Glutamatergic neuron (in vitro differentiated cells): Measurements from ENCODE around the gene VWA3B. TPM values are rescaled to one million over a fixed set of nuclear protein-coding genes. Genes with fewer than 3 reads are reported as not detected.

Experiments
- DNase-seq: peaks from one replicate; pipeline ENCODE4 v3.0.0; 2022
- H3K27ac Mint-ChIP-seq: one replicate; pipeline ENCODE4 v1.8.0; 2020; ENCODE audit warnings: mild to moderate bottlenecking, mixed read lengths, inconsistent platforms; ENCODE audit not compliant: unreplicated experiment
- H3K27me3 Mint-ChIP-seq: one replicate; pipeline ENCODE4 v1.8.0; 2020; ENCODE audit warnings: mild to moderate bottlenecking, moderate library complexity, mixed read lengths, inconsistent platforms; ENCODE audit not compliant: unreplicated experiment
- H3K36me3 Mint-ChIP-seq: one replicate; pipeline ENCODE4 v1.8.0; 2020; ENCODE audit warnings: mild to moderate bottlenecking, mixed read lengths, inconsistent platforms; ENCODE audit not compliant: unreplicated experiment
- H3K4me1 Mint-ChIP-seq: one replicate; pipeline ENCODE4 v1.8.0; 2020; ENCODE audit warnings: mild to moderate bottlenecking, low read depth, mixed read lengths, inconsistent platforms; ENCODE audit not compliant: unreplicated experiment
- H3K4me3 Mint-ChIP-seq: one replicate; pipeline ENCODE4 v1.8.0; 2020; ENCODE audit warnings: mild to moderate bottlenecking, mixed read lengths, inconsistent platforms; ENCODE audit not compliant: unreplicated experiment
- H3K9me3 Mint-ChIP-seq: one replicate; pipeline ENCODE4 v1.8.0; 2020; ENCODE audit warnings: mild to moderate bottlenecking, moderate library complexity, mixed read lengths, inconsistent platforms; ENCODE audit not compliant: unreplicated experiment
- CTCF ChIP-seq: fragments of 200-600 bp; sonication (generic); IDR thresholded peaks from one replicate; pipeline ENCODE4 v1.5.0; 2021; ENCODE audit not compliant: partially characterized antibody, unreplicated experiment
- total RNA-seq: library from RNA; stranded (reverse); fragmentation: NEBNext Ultra II Directional; extraction: Animal tissue kit (Norgen Biotek cat#: 25700); gene quantifications from one replicate; pipeline ENCODE4 v1.2.1, GENCODE V29; 2021; ENCODE audit not compliant: unreplicated experiment

The VWA3B gene
- total RNA-seq, 1 donor from 2014 or later, result not detected

GRCh38 chr2:98234776-98235175 lies 147.8 kb downstream of the VWA3B start:
- Mint-ChIP-seq H3K36me3 (no peaks in the 10 kb centered on the region), H3K4me3 (no peak overlapping the region), H3K27ac (no peak overlapping the region), H3K4me1 (no peaks in the 10 kb centered on the region), H3K9me3 (no peaks in the 10 kb centered on the region), H3K27me3 (no peaks in the 10 kb centered on the region)
- TF ChIP-seq CTCF, result no peak
- no peak for DNase-seq

GRCh38 chr2:98236935-98237334 lies 150.0 kb downstream of the VWA3B start:
- Mint-ChIP-seq H3K9me3 (no peaks in the 10 kb centered on the region), H3K36me3 (no peaks in the 10 kb centered on the region), H3K27me3 (no peaks in the 10 kb centered on the region), H3K27ac (no peak overlapping the region), H3K4me3 (no peak overlapping the region), H3K4me1 (no peaks in the 10 kb centered on the region)
- no peak for DNase-seq
- TF ChIP-seq CTCF, result no peak

DNA sequence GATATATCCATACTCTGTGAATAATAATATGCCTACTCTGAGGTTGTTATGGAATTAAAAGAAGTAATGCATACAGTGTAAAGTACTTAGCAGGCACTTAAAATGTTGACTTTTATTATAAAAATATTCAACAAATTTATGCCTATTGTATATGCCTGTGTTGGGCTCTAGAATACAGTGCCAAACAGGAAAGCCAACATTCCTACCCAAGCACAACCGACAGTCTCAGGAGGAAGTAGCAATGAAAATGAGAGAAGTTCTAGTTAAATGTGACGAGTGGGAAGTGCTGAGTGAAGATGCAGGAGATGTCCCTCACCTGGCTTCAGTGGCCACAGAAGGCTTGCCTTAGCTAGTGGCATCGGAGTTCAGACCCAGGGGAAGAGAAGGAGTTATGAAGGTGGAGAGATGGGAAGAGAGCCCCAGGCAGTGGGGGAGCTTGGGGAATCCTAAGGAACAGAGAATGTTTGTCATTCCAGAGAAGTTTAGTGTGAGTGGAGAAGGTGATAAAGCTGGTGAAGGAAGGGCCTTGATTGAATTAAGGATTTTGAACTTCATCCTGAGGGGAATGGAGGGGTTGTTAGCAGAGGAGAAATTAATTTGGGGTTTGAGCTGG lies 153.9 kb downstream of the VWA3B start:
- TF ChIP-seq CTCF, result no peak
- no peak for DNase-seq
- H3K9me3 Mint-ChIP-seq, result no peaks in the 10 kb centered on the region
- H3K36me3 Mint-ChIP-seq, result no peaks in the 10 kb centered on the region
- H3K4me3 Mint-ChIP-seq, result no peak overlapping the region
- H3K4me1 Mint-ChIP-seq, result no peaks in the 10 kb centered on the region
- no peak overlapping the region for H3K27ac Mint-ChIP-seq
- no peaks in the 10 kb centered on the region for H3K27me3 Mint-ChIP-seq

GRCh38 chr2:98241592-98241991 lies 154.6 kb downstream of the VWA3B start:
- TF ChIP-seq CTCF, result no peak
- H3K4me3 Mint-ChIP-seq, result no peak overlapping the region
- no peak overlapping the region for H3K27ac Mint-ChIP-seq
- no peaks in the 10 kb centered on the region for H3K4me1 Mint-ChIP-seq
- no peaks in the 10 kb centered on the region for H3K36me3 Mint-ChIP-seq
- no peaks in the 10 kb centered on the region for H3K9me3 Mint-ChIP-seq
- H3K27me3 Mint-ChIP-seq, result no peaks in the 10 kb centered on the region
- DNase-seq, result no peak

DNA sequence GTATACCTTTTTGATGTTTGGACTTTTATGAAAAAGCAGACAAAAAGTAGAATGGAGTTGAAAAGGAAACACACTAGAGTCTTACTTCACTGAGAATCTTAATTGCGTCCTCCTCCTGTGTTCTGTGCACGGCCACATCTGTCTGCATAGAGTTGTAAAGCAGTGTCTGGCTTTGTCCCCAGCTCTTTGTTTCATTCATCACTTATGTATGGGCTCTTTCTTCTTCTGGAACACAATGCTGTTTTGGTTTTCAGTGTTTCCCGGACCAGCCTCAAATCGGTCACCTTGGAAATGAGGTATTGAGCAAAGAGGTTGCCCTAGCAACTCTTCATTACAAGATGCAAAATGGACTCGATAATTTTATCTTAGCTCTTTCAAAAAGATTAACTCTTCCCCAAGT lies 155.0 kb downstream of the VWA3B start:
- Mint-ChIP-seq H3K4me1 (no peaks in the 10 kb centered on the region), H3K27me3 (no peaks in the 10 kb centered on the region), H3K27ac (no peak overlapping the region), H3K36me3 (no peaks in the 10 kb centered on the region), H3K9me3 (no peaks in the 10 kb centered on the region), H3K4me3 (no peak overlapping the region)
- no peak for DNase-seq
- TF ChIP-seq CTCF, result no peak
